HuH-7 (cell line): ENCODE results near the gene TOLLIP.
A peak's percentile ranks its signal among the peaks of the same experiment; 100 is the strongest.

Source experiments
- DNase-seq: peaks from one replicate; pipeline ENCODE4 v3.0.0; 2011; ENCODE audit warnings: low spot score

Gene TOLLIP

GRCh38 chr11:1231396-1232020, 77.9 kb downstream of the TOLLIP start:
- no peak for DNase-seq

GRCh38 chr11:1230456-1231395, 78.7 kb downstream of the TOLLIP start:
- no peak for DNase-seq

DNA sequence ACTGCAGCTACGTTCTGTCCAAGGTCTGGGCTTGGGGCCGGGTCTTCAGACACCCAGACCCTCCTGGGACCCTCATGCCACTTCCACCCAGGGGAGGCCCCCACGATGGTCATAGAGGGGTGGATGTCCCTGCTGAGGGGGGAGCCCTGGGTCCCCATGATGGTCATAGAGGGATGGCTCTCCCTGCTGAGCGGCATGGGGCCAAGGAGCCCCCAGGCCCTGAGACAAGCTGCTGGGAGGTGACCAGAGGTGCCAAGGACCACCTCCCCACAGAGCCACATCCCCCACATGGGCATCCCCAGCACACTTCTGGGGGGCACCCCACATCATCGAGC, 79.3 kb downstream of the TOLLIP start:
- no peak for DNase-seq

DNA sequence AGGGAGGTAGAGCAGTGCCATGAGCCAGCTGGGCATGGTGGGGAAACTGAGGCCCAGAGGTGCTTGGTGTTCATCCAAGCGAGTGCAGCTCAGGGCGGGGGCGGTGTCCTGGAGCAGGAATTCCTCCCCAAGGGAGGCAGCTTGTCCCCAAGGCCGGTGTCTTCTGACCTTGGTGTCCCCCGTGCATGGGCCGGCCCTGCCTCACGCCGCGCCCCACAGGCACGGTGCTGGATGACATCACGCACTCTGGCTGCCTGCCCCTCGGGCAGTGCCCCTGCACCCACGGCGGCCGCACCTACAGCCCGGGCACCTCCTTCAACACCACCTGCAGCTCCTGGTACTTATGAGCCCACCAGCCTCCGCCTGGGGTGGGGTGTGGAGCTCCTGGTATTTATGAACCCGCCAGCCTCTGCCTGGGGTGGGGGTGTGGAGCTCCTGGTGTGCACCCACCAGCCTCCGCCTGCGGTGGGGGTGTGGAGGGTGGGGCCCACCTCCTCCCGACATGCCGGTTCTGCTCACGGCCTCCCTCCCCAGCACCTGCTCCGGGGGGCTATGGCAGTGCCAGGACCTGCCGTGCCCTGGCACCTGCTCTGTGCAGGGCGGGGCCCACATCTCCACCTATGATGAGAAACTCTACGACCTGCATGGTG, 79.8 kb downstream of the TOLLIP start:
- no peak for DNase-seq

- DNase-seq = no peak
Observed at GRCh38 chr11:1228921-1229451, 80.4 kb downstream of the TOLLIP start.

GRCh38 chr11:1228101-1228821, 81.2 kb downstream of the TOLLIP start:
- no peak for DNase-seq

DNA sequence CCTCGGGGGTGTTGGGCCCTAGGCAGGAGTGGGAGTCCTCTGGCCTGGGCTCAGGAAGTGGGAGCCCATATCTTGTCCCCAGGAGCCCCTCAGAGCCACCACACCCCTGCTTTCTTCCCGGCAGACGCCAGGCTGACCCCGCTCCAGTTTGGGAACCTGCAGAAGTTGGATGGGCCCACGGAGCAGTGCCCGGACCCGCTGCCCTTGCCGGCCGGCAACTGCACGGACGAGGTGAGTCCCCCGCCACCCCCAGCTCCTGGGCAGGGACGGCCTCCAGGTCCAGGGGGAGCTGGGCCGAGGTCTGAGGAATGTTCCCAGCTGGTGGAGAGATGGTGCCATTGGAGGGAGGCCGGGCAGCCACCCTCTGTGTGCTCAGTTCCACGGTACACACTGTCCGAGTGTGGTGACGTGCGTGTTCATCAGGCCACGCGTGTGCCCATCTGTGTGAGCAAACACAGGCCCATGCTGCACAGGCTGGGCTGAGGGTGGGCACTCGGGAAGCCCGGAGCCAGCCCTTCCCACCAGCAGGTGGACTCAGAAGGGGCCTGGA, 81.8 kb downstream of the TOLLIP start:
- DNase-seq = no peak

DNA sequence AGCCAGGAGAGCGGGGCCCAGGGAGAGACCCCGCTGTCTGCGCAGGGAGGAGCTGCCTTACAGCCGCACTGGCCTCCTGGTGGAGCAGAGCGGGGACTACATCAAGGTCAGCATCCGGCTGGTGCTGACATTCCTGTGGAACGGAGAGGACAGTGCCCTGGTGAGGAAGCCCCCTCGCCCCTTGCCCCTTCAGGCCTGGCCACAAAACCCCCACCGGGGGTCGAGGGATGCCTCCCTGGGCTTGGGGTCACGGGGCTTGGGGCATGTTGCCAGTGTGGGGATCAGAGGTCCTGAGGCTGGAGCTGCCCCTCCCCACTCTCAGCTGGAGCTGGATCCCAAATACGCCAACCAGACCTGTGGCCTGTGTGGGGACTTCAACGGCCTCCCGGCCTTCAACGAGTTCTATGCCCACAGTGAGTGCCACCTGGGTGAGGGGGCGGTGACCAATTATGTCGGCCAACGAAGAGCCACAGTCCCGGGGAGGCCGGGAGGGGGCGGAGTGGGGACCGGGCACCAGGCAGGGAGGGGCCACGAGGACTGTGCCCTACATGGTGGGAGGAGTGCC, 82.4 kb downstream of the TOLLIP start:
- DNase-seq = peak; percentile 90

- DNase-seq = no peak
Observed at GRCh38 chr11:1226226-1226985, 83.0 kb downstream of the TOLLIP start.

DNA sequence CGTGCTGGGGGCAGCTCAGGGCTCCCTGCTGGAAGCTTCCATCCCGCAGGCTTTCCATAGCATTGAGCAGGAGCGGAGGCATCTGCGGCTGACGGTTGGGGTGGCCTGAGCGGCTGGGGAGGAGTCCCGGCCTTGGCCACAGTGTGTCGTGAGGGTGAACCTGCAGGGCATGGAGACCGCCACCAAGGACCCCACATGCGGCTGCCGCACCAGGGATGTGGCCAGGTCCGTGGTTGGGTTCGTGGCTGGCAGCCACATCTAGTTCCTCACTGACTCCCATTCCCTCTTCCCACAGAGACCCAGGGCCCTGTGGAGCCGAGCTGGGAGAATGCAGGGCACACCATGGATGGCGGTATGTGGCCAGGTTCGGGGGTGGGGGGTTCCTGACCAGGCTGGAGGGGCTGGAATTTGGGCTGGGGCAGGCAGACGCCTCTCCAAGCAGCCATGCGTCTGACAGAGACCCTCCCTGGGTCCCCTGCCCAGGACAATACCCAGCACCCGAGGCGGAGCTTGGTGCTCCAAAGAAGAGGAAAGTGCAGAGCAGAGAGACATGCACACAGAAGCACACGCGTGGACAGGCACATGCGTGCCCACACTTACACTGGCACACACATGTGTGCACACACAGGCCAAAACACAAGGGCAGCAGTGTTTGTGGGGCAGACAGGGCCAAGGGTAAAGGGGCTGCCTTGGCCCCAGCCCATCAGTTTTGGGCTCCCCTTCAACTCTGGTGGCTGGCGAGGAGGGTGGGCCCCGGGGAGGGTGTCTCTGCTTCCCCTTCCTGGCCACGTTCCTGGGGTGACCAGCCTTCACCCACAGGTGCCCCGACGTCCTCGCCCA, 83.8 kb downstream of the TOLLIP start:
- no peak for DNase-seq

GRCh38 chr11:1224491-1225385, 84.7 kb downstream of the TOLLIP start:
- no peak for DNase-seq
